HUES48 (cell line): ENCODE results near the gene GNG10.
"Not testable (repeated sequence)": the region's sequence is repeated elsewhere in the genome, so short reads cannot be mapped to it uniquely, and the experiment has no call there.

Experiments
- H3K27ac ChIP-seq: one replicate; pipeline ENCODE4 v1.7.0; 2013; ENCODE audit warnings: low read depth, low read length, inconsistent platforms
- H3K27me3 ChIP-seq: 2 replicates; pipeline ENCODE4 v1.6.1; 2013; ENCODE audit warnings: mild to moderate bottlenecking, low read length; ENCODE audit not compliant: control insufficient read depth, insufficient read depth
- H3K36me3 ChIP-seq: 2 replicates; pipeline ENCODE4 v1.6.1; 2013; ENCODE audit warnings: low read length; ENCODE audit not compliant: control insufficient read depth, insufficient read depth
- H3K4me1 ChIP-seq: 2 replicates; pipeline ENCODE4 v1.6.1; 2013; ENCODE audit warnings: mild to moderate bottlenecking, low read length; ENCODE audit not compliant: control insufficient read depth, insufficient read depth
- H3K4me3 ChIP-seq: 2 replicates; pipeline ENCODE4 v1.5.1; 2013; ENCODE audit warnings: mild to moderate bottlenecking, low read depth, low read length
- H3K9ac ChIP-seq: 2 replicates; pipeline ENCODE4 v1.6.1; 2013; ENCODE audit warnings: mild to moderate bottlenecking, low read depth, low read length, moderate library complexity
- H3K9me3 ChIP-seq: 2 replicates; pipeline ENCODE4 v1.6.1; 2013; ENCODE audit warnings: low read length; ENCODE audit not compliant: control insufficient read depth, insufficient read depth

The GNG10 gene

GRCh38 chr9:111649016-111649415 is 12.4 kb upstream of the GNG10 start:
- H3K36me3 ChIP-seq = peaks cover 67% of the 10 kb centered on the region
- no peak overlapping the region for H3K4me3 ChIP-seq
- H3K9me3 ChIP-seq = no peaks in the 10 kb centered on the region
- no peak overlapping the region for H3K9ac ChIP-seq
- no peaks in the 10 kb centered on the region for H3K4me1 ChIP-seq
- H3K27me3 ChIP-seq = no peaks in the 10 kb centered on the region
- H3K27ac ChIP-seq = no peak overlapping the region

- Histone ChIP-seq H3K36me3 (peaks cover 20% of the 10 kb centered on the region), H3K4me1 (no peaks in the 10 kb centered on the region), H3K9ac (no peak overlapping the region), H3K27me3 (no peaks in the 10 kb centered on the region), H3K4me3 (no peak overlapping the region), H3K9me3 (no peaks in the 10 kb centered on the region), H3K27ac (no peak overlapping the region)
Measured at GRCh38 chr9:111657051-111657450, 4.4 kb upstream of the GNG10 start.

- no peaks in the 10 kb centered on the region for H3K27me3 ChIP-seq
- H3K4me1 ChIP-seq = peaks cover 13% of the 10 kb centered on the region
- peaks cover 8% of the 10 kb centered on the region for H3K36me3 ChIP-seq
- H3K9me3 ChIP-seq = no peaks in the 10 kb centered on the region
- no peak overlapping the region for H3K9ac ChIP-seq
- H3K4me3 ChIP-seq = no peak overlapping the region
- H3K27ac ChIP-seq = no peak overlapping the region
Measured at GRCh38 chr9:111658943-111659342, 2.5 kb upstream of the GNG10 start.

GRCh38 chr9:111659691-111660090 is 1.7 kb upstream of the GNG10 start:
- H3K9me3 ChIP-seq = no peaks in the 10 kb centered on the region
- H3K4me1 ChIP-seq = peaks cover 13% of the 10 kb centered on the region
- no peak overlapping the region for H3K4me3 ChIP-seq
- H3K27ac ChIP-seq = no peak overlapping the region
- H3K27me3 ChIP-seq = no peaks in the 10 kb centered on the region
- no peak overlapping the region for H3K9ac ChIP-seq
- H3K36me3 ChIP-seq = peaks cover 9% of the 10 kb centered on the region

- Histone ChIP-seq H3K9me3 (no peaks in the 10 kb centered on the region), H3K27ac (peak overlapping the region; percentile 27), H3K9ac (peak overlapping the region; percentile 44), H3K27me3 (no peaks in the 10 kb centered on the region), H3K4me1 (peaks cover 13% of the 10 kb centered on the region), H3K4me3 (peak overlapping the region; percentile 83), H3K36me3 (peaks cover 13% of the 10 kb centered on the region)
Measured at GRCh38 chr9:111661802-111662521, 557 bp downstream of the GNG10 start.

GRCh38 chr9:111662576-111663300 is 1.3 kb downstream of the GNG10 start:
- Histone ChIP-seq H3K27me3 (no peaks in the 10 kb centered on the region), H3K9ac (no peak overlapping the region), H3K4me1 (peaks cover 13% of the 10 kb centered on the region), H3K4me3 (peak overlapping the region; percentile 83), H3K27ac (peak overlapping the region; percentile 6), H3K9me3 (no peaks in the 10 kb centered on the region), H3K36me3 (peaks cover 17% of the 10 kb centered on the region)

- H3K9me3 ChIP-seq = no peaks in the 10 kb centered on the region
- H3K27me3 ChIP-seq = no peaks in the 10 kb centered on the region
- H3K4me1 ChIP-seq = peaks cover 13% of the 10 kb centered on the region
- H3K27ac ChIP-seq = no peak overlapping the region
- peaks cover 21% of the 10 kb centered on the region for H3K36me3 ChIP-seq
- no peak overlapping the region for H3K9ac ChIP-seq
- peak overlapping the region; percentile 9; the same call in 1 of the 2 replicates for H3K4me3 ChIP-seq
Measured at GRCh38 chr9:111663301-111663823, 2.0 kb downstream of the GNG10 start.

GRCh38 chr9:111668026-111668573 is 6.7 kb downstream of the GNG10 start:
- no peaks in the 10 kb centered on the region for H3K9me3 ChIP-seq
- H3K27me3 ChIP-seq = no peaks in the 10 kb centered on the region
- H3K4me3 ChIP-seq = no peak overlapping the region
- peaks cover 6% of the 10 kb centered on the region for H3K4me1 ChIP-seq
- H3K27ac ChIP-seq = no peak overlapping the region
- no peak overlapping the region for H3K9ac ChIP-seq
- H3K36me3 ChIP-seq = peaks cover 21% of the 10 kb centered on the region

GRCh38 chr9:111668601-111669000 is 7.2 kb downstream of the GNG10 start:
- H3K9me3 ChIP-seq, H3K4me3 ChIP-seq, H3K4me1 ChIP-seq, H3K27me3 ChIP-seq, H3K27ac ChIP-seq, H3K9ac ChIP-seq: not testable (repeated sequence)
- peaks cover 21% of the 10 kb centered on the region for H3K36me3 ChIP-seq

GRCh38 chr9:111674319-111674718 is 12.9 kb downstream of the GNG10 start:
- Histone ChIP-seq H3K36me3 (no peaks in the 10 kb centered on the region), H3K9ac (no peak overlapping the region), H3K4me1 (no peaks in the 10 kb centered on the region), H3K27me3 (no peaks in the 10 kb centered on the region), H3K27ac (no peak overlapping the region), H3K9me3 (no peaks in the 10 kb centered on the region), H3K4me3 (no peak overlapping the region)

- Histone ChIP-seq H3K36me3 (no peaks in the 10 kb centered on the region), H3K9me3 (no peaks in the 10 kb centered on the region), H3K4me1 (no peaks in the 10 kb centered on the region), H3K4me3 (no peak overlapping the region), H3K27me3 (no peaks in the 10 kb centered on the region), H3K9ac (no peak overlapping the region), H3K27ac (no peak overlapping the region)
Measured at GRCh38 chr9:111676116-111676515, 14.7 kb downstream of the GNG10 start.
